DOHH2 (cell line): ENCODE data around the gene DLG1.

ENCODE experiments used
- CTCF ChIP-seq: fragments of 200-600 bp; sonication (generic); IDR thresholded peaks from one replicate; pipeline ENCODE4 v1.5.1; 2014; ENCODE audit warnings: antibody characterized with exemption, mild to moderate bottlenecking, low read depth, low read length; ENCODE audit not compliant: poor library complexity, severe bottlenecking
- EZH2phosphoT487 ChIP-seq: fragments of 200-600 bp; sonication (generic); IDR thresholded peaks from 2 replicates; pipeline ENCODE4 v1.6.1; 2017; ENCODE audit warnings: borderline replicate concordance, mild to moderate bottlenecking, antibody characterized with exemption, low read length, moderate library complexity, mixed read lengths

DNA sequence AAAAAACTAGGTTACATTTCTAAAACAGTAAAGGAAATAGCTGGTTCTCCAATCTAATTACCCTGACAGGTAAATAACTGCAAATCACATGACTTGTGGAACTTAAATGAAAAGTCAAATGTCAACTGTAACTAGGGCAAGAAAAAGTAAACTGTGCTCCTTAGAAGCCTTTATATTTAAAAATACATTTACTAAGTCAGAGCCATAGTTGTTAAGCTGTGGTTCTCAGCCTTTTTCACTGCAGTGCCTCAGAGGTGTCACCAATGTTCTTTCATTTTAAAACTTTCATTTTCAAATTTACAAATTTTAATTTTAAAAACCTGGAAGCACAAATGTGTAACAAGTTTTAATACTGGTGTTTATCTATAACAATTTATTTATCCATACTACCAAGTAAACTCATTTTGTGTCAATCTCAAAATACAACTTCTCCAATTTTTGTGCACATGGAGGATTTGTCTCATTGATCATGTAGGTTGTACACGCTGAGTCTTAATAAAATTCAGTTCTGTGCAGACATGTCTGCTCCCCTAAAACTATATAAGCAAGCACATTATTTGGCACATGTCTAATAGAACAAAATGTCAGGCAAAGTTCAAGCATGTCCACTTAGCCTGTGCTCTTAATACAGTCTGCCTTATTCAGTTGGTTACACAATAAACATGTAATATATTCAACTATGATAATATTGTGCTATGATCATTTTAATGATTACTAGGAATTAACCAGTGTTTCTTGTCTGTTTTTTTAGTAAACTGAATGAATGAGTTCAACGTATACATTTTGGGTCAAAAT is 70.4 kb downstream of the DLG1 start:
- TF ChIP-seq CTCF (no peak), EZH2phosphoT487 (no peak)
